Retinal pigment epithelial cell (primary cell): ENCODE measurements around the gene CDKL1.

Experiments used
- DNase-seq: peaks from one replicate; pipeline ENCODE4 v3.0.0-alpha.2; 2010; ENCODE audit warnings: low read depth
- H3K4me3 ChIP-seq: 2 replicates; pipeline ENCODE4 v1.5.1; 2011; ENCODE audit warnings: mild to moderate bottlenecking, low read length, control low read depth, moderate library complexity
- CTCF ChIP-seq: conservative IDR thresholded peaks from 2 replicates; pipeline ENCODE4 v1.5.1; 2011; ENCODE audit warnings: low read depth, low read length, control low read depth, inconsistent platforms

CDKL1 gene

DNA sequence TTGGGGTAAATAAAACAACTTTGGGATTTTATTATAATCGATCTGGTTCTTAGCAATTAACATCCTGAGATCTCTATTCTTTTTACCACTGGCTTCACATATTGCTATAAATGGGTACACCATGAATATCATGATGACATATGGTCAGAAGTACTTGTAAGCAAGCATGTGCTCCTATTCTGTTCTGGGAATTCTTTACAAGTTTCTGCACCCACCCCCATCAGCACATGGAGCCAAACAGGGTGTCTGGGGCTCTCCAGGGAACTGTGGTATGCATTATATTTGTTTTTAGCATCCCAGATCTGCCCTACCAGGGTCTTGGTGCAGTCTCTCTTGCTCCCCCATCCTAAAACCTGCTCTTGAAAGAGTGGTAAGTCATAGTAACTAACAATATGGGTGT is 53.2 kb downstream of the CDKL1 start:
- no peak overlapping the region for H3K4me3 ChIP-seq
- no peak for TF ChIP-seq CTCF
- no peak for DNase-seq

DNA sequence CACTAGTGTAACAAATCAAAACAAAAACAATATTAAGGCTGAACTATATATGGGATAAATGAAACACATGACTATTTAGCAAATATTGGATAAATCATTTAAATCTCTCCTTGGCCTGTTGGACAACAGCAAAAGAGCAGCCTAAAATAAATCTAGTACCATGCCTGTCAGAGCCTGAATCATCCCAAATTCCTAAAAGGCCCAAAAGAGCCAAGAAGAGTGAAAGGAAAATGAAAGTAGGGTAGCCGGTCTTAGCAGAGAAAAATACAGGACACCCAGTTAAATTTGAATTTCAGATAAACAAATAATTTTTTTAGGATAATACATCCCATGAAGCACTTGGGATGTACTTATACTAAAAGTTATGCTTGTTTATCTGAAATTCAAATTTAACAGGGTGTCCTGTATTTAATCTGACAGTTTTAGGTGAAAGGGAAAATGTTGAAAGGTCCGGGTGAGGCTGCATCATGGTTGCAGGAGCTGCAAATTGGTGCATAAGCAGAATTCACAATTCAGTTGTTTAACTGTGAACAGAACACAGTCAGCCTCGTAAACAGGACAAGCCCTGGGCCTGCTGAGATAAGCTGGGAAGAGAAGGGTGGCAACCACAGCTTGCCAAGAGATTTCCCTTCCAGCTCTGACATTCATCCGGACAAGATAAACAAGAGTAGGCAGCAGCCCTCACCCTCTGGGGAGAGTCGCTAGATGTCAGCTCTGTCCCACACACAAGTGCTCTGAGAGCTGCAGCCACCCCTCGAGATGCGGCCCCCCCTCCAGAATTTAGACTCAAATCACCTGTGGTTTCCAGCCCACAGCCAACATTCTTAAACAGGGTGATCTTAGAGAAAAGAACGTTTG is 54.2 kb downstream of the CDKL1 start:
- peak; percentile 22 for TF ChIP-seq CTCF
- H3K4me3 ChIP-seq, result no peak overlapping the region
- DNase-seq, result no peak

DNA sequence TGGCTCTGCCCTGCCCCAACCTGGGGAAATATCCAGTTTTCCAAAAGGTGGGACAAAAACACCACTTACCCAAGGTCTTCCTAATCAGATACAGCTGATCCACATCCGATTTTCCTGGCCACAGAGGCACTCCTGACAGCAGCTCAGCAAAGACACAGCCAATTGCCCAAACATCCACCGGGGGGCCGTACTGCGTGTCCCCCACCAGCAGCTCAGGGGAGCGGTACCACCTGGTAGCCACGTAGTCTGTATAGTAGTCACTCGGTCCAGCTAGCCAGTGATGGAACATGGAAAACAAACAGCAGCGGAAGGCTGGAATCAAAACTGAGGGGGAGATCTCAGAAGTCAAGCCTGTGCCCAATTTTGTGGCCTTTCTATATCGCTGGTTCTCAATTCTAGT is 55.7 kb downstream of the CDKL1 start:
- no peak for DNase-seq
- TF ChIP-seq CTCF, result peak; percentile 15
- no peak overlapping the region for H3K4me3 ChIP-seq

GRCh38 chr14:50340045-50340444 is 56.6 kb downstream of the CDKL1 start:
- DNase-seq, result no peak
- no peak overlapping the region for H3K4me3 ChIP-seq
- TF ChIP-seq CTCF, result no peak

DNA sequence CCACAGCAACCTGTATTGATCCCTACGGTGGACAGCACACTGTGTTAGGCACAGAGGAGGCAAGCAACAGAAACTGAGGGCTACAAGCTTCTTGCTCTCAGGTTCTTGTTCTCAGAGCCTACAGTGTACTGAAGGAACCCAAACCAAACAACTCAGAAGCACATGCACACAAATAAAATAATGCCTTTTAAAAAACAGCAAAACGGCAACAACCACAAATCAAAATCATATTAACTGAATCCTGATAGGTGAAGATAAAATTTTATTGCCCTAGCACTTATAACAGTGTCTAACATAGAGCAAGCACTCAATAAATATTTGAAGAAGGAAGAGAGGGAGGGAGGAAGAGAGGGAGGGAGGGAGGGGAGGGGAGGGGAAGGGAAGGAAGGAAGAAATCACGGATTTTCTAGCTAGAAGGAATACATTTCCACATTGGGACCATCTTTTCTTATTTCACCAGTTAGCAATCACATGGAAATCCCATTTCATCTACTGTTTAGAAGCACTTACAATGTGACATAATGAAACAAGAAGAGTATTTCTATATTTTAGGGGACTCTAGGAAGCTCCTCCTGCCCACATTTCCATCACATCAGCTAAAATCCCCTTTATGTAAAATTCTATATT is 57.4 kb downstream of the CDKL1 start:
- TF ChIP-seq CTCF, result no peak
- DNase-seq, result no peak
- no peak overlapping the region for H3K4me3 ChIP-seq

DNA sequence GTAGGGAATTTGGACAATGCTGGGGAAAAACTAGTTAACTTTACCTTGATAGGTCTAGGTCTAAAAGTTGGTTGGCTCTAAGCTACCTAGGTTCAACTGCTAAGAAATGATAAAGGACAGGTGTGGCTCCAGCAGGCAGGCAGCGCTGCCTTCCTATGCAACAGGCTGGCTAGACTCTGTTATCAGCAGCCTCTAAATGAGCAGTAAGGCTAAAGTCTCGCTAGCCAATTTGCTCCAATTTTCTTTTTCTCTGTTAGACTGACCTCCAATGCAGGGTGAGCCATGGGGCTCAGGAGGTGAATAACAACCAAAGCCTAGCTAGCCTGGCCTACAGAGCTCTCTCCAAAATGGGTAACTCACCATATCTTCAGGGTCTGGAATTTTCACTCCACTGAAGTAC is 58.1 kb downstream of the CDKL1 start:
- TF ChIP-seq CTCF, result no peak
- no peak for DNase-seq
- H3K4me3 ChIP-seq, result no peak overlapping the region
